ENCODE results near the gene PAOX.
"Not testable (repeated sequence)": the region's sequence is repeated elsewhere in the genome, so short reads cannot be mapped to it uniquely, and the experiment has no call there.

The PAOX gene

GRCh38 chr10:133419211-133419950, 40.3 kb downstream of the PAOX start:
- no peaks in the 10 kb centered on the region for H3K27me3 Mint-ChIP-seq
- H3K9me3 Mint-ChIP-seq: no peaks in the 10 kb centered on the region
- peaks cover 6% of the 10 kb centered on the region for H3K4me1 Mint-ChIP-seq (ENCODE audit: low read depth)
- peaks cover 28% of the 10 kb centered on the region for H3K36me3 Mint-ChIP-seq (ENCODE audit: low read depth)
- H3K4me3 Mint-ChIP-seq: no peak overlapping the region
- no peak overlapping the region for H3K27ac Mint-ChIP-seq

- Mint-ChIP-seq H3K27me3 (no peaks in the 10 kb centered on the region), H3K9me3 (no peaks in the 10 kb centered on the region), H3K27ac (no peak overlapping the region), H3K4me1 (ENCODE audit: low read depth) (peaks cover 6% of the 10 kb centered on the region), H3K4me3 (no peak overlapping the region), H3K36me3 (ENCODE audit: low read depth) (peaks cover 24% of the 10 kb centered on the region)
These were observed 41.0 kb downstream of the PAOX start for GRCh38 chr10:133420028-133420427.

- H3K4me3 Mint-ChIP-seq: no peak overlapping the region
- no peaks in the 10 kb centered on the region for H3K27me3 Mint-ChIP-seq
These were observed 41.5 kb downstream of the PAOX start for GRCh38 chr10:133420579-133420978.

GRCh38 chr10:133421336-133422222, 42.5 kb downstream of the PAOX start:
- Mint-ChIP-seq H3K4me1 (ENCODE audit: low read depth) (peaks cover 6% of the 10 kb centered on the region), H3K27ac (no peak overlapping the region), H3K9me3 (no peaks in the 10 kb centered on the region), H3K27me3 (no peaks in the 10 kb centered on the region), H3K4me3 (no peak overlapping the region), H3K36me3 (ENCODE audit: low read depth) (peaks cover 12% of the 10 kb centered on the region)

More at GRCh38 chr10:133420579-133420978, 41.5 kb downstream of the PAOX start:
- Mint-ChIP-seq H3K4me1 (ENCODE audit: low read depth) (peaks cover 6% of the 10 kb centered on the region), H3K36me3 (ENCODE audit: low read depth) (peaks cover 19% of the 10 kb centered on the region), H3K27ac (no peak overlapping the region), H3K9me3 (no peaks in the 10 kb centered on the region)

DNA sequence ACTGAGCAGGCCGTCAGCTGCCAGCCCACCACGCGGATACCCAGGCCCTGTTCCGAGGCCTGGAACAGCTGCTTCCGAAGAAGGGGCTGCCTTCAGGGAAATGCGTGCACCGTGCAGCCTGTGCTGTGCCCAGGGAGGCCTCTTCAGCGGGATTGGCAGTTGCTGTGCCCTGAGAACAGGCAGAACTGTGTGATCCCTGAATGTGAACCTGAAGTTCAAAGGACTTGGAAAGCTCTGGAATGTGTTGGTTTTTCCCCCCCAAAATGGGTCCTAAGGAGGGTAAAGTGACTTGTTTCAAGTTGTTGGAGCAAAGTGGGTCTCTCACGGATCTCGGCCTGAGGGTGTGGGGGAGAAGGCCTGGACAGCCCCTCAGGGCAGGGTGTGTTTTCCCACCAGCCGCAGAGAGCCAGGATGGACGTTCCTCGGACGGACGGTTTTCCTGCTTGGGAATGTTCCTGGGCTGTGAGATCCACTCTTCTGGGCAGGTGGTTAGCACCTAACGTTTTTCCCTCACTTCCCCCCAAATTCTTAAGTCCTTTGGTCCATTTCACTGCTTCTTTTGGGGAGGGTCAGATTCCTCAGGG, 43.3 kb downstream of the PAOX start:
- H3K36me3 Mint-ChIP-seq (ENCODE audit: low read depth): peaks cover 12% of the 10 kb centered on the region
- H3K4me1 Mint-ChIP-seq (ENCODE audit: low read depth): peaks cover 6% of the 10 kb centered on the region
- H3K27me3 Mint-ChIP-seq: no peaks in the 10 kb centered on the region
- H3K4me3 Mint-ChIP-seq: peak overlapping the region; percentile 13
- no peak overlapping the region for H3K27ac Mint-ChIP-seq
- H3K9me3 Mint-ChIP-seq: no peaks in the 10 kb centered on the region

DNA sequence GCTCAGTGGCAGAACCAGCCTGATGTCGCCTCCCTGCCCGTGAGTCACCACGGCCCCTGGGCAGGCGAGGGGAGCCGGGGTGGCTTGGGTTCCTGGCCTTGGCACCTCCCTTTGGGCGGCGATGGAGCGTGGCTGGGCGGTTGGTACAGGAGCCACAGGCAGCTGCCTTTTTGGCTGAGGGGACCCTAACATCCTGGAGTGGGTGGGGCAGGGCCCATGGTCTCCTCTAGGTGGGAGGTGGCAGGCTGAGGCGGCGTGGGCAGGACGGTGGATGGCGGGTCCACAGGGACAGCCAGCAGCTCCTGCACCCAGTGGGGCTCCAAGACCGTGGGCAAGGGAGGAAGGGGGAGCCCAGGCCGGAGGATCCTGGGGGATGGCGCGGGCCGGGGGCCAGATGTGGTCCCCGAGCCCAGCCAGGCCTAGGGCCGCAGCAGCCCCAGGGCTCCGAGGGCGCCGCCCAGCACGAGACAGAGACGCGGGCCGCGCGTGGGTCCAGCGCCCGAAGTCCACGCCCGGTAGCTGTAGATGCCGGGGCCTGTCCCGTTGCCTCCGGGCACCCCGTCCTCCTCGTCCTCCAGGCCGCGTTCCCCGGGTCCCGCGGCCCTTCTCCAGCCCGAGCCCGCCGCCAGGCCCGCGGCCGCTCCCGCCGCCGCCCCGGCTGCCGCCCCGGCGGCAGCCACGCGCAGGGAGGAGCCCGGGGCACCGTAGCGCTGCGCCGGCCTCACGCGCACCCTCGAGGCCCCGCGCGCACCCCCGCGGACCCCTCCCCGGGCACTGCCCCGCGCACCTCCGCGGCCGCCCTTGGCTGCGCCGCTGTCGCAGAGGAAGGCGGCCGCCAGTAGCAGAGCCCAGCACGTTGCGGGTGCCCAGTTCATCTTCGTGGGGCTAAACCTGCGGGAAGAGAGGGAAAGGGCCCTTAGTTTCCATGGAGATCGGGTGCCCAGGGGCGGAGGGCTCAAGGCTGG, 44.0 kb downstream of the PAOX start:
- no peaks in the 10 kb centered on the region for H3K27me3 Mint-ChIP-seq
- peak overlapping the region; percentile 5 for H3K4me3 Mint-ChIP-seq
- peaks cover 6% of the 10 kb centered on the region for H3K4me1 Mint-ChIP-seq (ENCODE audit: low read depth)

GRCh38 chr10:133424102-133424501, 45.0 kb downstream of the PAOX start:
- H3K4me3 Mint-ChIP-seq; H3K27me3 Mint-ChIP-seq; H3K9me3 Mint-ChIP-seq; H3K4me1 Mint-ChIP-seq (ENCODE audit: low read depth); H3K27ac Mint-ChIP-seq: not testable (repeated sequence)
- H3K36me3 Mint-ChIP-seq (ENCODE audit: low read depth): peaks cover 14% of the 10 kb centered on the region

More for the DNA sequence above, 44.0 kb downstream of the PAOX start:
- no peaks in the 10 kb centered on the region for H3K9me3 Mint-ChIP-seq
- peaks cover 12% of the 10 kb centered on the region for H3K36me3 Mint-ChIP-seq (ENCODE audit: low read depth)
- no peak overlapping the region for H3K27ac Mint-ChIP-seq

GRCh38 chr10:133424601-133425000, 45.5 kb downstream of the PAOX start, which contains the start of gene SPRN:
Gene SPRN (minus strand): TSS chr10:133424625. CDS start chr10:133423681, 944 bp downstream.
- H3K27me3 Mint-ChIP-seq; H3K4me1 Mint-ChIP-seq (ENCODE audit: low read depth); H3K9me3 Mint-ChIP-seq; H3K36me3 Mint-ChIP-seq (ENCODE audit: low read depth); H3K27ac Mint-ChIP-seq: not testable (repeated sequence)
- peak within 1 kb of the TSS; percentile 5 for H3K4me3 Mint-ChIP-seq

DNA sequence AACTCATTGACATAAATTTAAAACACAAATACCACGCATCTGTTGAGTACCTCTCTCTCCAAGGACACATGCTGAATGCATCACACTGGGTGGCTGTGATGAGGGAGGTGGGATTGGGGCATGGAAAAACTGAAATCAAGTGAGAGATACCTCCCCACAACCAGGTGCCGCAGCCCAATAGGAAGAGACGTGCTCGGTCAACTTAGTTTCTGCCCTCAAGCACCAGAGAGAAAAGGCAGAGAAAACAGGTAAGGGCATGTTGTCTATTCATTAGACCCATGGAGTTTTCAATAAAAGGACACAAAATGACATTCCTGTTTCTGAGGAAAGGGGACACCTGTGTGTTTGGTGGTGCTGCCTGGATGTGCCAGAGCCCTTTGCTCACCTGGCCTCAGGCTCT, 50.5 kb downstream of the PAOX start:
- H3K4me1 Mint-ChIP-seq (ENCODE audit: low read depth); H3K27ac Mint-ChIP-seq; H3K4me3 Mint-ChIP-seq; H3K9me3 Mint-ChIP-seq; H3K36me3 Mint-ChIP-seq (ENCODE audit: low read depth); H3K27me3 Mint-ChIP-seq: not testable (repeated sequence)

DNA sequence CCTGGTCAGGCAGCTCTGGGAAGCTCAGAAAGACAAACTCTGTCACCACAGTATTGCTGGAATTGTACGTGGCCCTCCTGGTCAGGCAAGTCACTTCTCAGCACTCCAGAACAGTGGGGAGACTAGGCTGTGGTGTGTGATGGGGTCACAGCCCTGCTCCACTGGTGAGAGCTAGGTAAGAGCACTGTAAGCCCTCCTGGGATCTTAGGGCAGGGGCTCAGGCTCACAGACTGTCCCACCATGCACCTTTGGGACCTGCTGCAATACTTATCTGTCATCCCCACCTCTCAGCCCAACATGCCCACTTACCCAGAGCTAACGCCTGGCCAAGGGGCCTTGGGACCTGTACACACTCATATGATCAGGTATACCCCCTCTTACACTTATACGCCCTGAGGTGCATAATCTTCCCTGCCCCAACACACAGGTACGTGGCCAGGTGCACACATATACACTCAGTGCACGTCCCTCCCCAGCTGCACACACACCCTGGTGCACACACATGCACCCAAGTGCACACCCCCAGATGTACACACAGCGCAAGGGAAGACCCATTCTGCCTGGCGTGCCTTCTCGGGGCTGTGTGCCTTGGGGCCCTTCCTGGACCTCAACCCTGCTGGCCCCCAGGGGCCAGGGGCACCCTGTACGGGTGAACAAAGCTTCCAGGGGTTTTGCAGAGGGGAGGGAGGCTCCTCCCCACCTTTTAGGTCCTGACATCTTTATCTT, 53.0 kb downstream of the PAOX start:
- not testable (repeated sequence) for H3K27me3 Mint-ChIP-seq; H3K4me1 Mint-ChIP-seq (ENCODE audit: low read depth); H3K36me3 Mint-ChIP-seq (ENCODE audit: low read depth); H3K27ac Mint-ChIP-seq; H3K9me3 Mint-ChIP-seq; H3K4me3 Mint-ChIP-seq

- H3K9me3 Mint-ChIP-seq; H3K27me3 Mint-ChIP-seq; H3K27ac Mint-ChIP-seq; H3K4me1 Mint-ChIP-seq (ENCODE audit: low read depth); H3K36me3 Mint-ChIP-seq (ENCODE audit: low read depth); H3K4me3 Mint-ChIP-seq: not testable (repeated sequence)
These were observed 53.7 kb downstream of the PAOX start for GRCh38 chr10:133432789-133433188.

DNA sequence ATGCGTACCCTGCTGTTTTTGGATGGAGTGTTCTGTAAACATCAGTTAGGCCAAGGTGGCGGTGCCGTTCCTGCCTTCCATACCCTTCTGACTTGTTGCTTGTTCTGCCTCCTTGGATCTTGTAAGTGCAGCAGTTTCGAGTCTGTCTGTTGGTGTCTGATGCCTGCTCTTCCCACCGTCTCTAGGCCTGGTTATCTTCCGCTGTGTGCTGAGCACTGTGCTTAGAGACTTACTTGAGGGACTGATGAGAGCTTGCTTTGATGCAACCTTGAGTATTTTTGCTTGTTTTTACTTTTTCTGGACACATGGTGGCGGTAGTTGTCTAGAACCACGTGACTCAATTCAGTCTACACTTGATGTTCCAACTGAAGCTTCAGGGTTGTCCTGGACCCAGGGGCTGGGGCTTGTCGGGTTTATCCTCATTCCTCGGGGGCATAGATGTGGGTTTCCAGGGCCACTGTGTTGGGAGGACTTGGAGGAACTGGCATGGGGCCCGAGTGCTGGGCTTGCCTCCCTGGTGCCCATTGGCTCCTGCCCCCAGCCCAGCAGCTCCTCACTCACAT, 59.7 kb downstream of the PAOX start:
- Mint-ChIP-seq H3K9me3 (no peaks in the 10 kb centered on the region), H3K4me1 (ENCODE audit: low read depth) (peaks cover 26% of the 10 kb centered on the region), H3K4me3 (no peak overlapping the region), H3K36me3 (ENCODE audit: low read depth) (no peaks in the 10 kb centered on the region), H3K27me3 (peaks cover 9% of the 10 kb centered on the region), H3K27ac (no peak overlapping the region)

DNA sequence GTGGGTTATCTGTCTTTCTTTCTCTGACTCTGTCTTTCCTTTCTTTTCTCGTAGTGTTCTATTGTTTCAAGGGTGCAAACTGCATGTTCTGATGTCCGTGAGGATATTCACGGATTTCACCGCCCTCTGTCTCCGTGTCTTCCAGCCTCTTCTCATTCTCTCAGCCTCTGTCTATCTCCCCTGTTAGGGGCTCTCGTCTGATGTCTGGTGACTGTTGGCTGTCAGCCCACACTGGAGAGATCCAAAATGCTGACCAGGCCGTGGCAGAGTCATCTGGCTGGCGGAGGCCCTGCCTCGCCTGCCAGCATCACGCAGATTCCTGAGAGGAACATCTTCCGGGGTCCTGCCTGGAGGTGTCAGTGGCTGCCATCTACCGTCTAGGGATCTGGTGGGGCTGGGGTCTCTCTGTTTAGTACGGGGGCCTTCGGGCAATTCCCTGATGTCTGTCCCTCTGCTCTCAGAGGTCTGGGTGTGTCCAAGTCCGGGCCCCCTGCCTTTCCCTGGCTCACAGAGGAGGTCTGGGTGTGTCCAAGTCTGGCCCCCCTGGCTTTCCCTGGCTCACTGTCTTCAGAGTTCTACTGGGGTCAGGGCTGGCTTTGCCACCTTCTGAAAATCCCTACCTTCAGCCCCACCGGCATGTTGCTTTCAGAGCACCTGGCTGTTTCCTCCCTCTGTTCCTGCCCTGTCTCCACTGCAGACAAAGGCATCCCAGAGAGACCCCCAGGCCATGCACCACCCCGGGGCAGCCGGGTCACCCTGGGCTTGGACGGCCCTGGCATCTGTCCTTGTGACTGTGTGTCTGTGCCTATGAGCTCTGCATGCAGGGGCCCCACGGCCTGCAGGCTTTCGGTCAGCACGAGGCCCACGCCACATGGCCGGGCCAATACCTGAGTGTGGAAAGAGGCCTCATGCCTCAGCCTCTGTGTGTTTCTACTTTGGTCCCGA, 60.7 kb downstream of the PAOX start:
- H3K27ac Mint-ChIP-seq: no peak overlapping the region
- no peaks in the 10 kb centered on the region for H3K36me3 Mint-ChIP-seq (ENCODE audit: low read depth)
- peaks cover 9% of the 10 kb centered on the region for H3K27me3 Mint-ChIP-seq
- no peak overlapping the region for H3K4me3 Mint-ChIP-seq
- H3K4me1 Mint-ChIP-seq (ENCODE audit: low read depth): peaks cover 26% of the 10 kb centered on the region
- no peaks in the 10 kb centered on the region for H3K9me3 Mint-ChIP-seq
